Esophagus (tissue), 2 donors: ENCODE data around the gene WDR12. TPM values are rescaled to one million over a fixed set of nuclear protein-coding genes. Genes with fewer than 3 reads are reported as not detected.

ENCODE experiments used
- polyA plus RNA-seq, 2 donors: library from polyadenylated mRNA; stranded (reverse); fragments of 200-250 nt; gene quantifications; one replicate each; pipeline ENCODE4 v1.2.3, GENCODE V29; 2013
- donor health status: healthy with polysubstance abuse.
- donor health status: Bipolar disorder and iron deficiency.

Gene WDR12
- polyA plus RNA-seq, 2 donors, result 20.6 to 21.6 TPM

Other genes with a start within 250 kb of the WDR12 start
- gene ICA1L, start 39.9 kb downstream of the WDR12 start, polyA plus RNA-seq, result 1 to 10 TPM; 1.1 to 1.2 TPM
- gene CARF, start 602 bp upstream of the WDR12 start, polyA plus RNA-seq, result 1 to 10 TPM; 1.7 to 2.0 TPM
- 1 to 10 TPM; 3.7 to 5.7 TPM for gene NBEAL1, start 103.2 kb upstream of the WDR12 start, polyA plus RNA-seq